GM19035 (cell line): ENCODE data around the gene SLC6A9.

Experiments used
- ATAC-seq: cut with Tn5 transposase; IDR thresholded peaks from one replicate; pipeline ENCODE4 v1.9.1; 2021; ENCODE audit not compliant: unreplicated experiment

Gene SLC6A9

DNA sequence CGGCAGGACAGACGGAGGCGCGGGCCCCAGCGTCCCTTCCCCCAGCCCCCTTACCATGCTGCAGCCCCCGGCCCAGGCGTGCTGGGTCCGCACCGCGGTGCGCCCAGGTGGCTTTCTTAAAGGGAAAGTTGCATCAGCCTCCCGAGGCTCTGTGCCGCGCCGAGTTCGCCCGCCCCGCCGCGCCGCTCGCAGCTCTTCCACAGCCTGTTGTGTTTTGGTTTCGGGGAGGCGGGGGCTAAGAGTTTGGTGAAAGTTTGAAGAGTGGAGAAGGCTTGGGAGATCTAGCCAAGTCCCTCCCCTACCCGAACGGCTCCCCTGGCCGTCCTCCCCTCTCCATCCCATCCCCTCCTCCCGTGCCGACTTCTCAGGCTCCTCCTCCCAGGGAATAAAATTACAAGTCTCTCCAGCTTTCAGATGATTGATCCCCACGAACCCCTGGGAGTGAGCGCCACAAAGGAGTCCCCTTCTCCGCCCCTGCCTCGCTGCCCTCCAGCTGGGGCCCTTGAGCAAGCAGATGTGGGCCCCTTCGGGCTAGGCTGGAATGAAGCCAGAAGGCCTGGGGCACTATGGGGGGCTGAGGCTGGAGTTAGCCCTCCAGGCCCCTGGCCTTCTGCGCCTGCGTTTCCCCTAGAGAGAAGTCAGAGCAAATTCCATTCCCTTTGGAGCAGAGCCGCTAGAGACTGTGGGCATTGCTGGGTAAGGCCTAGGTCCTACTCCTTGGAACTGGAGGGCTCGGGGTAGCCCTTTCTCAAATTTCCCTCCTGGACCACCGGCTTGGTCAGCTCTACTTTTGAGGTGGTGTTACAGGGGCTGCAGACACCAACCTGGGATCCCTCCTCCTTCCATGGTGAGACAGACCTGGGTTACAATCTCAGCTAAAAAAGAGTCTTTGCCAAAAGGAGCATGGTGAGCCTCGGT is at the start of gene SLC6A9:
SLC6A9 (minus strand) TSS at position 211 of the 918 bp plus-strand sequence. CDS start 7,185 bp downstream, outside the sequence.
- ATAC-seq = no peak

DNA sequence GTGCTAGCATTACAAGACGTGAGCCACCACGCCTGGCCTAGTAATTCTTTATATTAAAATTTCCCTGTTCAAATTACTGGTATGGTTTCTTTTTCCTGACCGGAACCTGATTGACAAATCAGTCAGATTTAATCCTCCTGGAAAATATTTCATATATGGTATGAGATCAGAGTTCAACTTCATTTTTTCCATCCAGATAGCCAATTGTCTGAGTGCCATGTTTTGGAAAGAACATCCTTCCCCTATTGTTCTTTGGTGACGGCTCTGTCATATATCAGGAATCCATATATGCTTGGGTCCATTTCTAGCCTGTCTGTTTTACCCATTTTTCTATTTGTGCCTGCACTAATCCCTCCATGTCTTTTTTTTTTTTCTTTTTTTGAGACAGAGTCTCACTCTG is 48.3 kb upstream of the SLC6A9 start:
- no peak for ATAC-seq

GRCh38 chr1:44078104-44078503 is 46.8 kb upstream of the SLC6A9 start:
- no peak for ATAC-seq

DNA sequence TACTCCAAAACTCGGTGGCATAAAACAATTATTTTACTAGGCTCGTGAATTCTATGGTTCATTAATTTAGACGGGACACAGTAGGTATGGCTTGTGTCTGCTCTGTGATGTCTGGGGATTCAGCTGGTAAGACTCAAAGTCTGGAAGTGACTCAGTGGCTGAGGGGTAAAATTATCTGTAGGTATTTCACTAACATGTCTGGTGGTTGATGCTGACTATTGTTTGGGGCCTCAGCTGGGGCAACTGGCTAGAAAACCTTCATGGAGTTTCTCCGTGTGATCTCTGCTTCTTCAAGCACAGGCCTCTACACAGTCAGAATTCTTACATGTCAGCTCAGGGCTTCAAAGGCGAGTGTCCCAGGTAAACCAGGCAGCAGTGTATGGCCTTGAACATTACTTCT is 46.2 kb upstream of the SLC6A9 start:
- no peak for ATAC-seq

DNA sequence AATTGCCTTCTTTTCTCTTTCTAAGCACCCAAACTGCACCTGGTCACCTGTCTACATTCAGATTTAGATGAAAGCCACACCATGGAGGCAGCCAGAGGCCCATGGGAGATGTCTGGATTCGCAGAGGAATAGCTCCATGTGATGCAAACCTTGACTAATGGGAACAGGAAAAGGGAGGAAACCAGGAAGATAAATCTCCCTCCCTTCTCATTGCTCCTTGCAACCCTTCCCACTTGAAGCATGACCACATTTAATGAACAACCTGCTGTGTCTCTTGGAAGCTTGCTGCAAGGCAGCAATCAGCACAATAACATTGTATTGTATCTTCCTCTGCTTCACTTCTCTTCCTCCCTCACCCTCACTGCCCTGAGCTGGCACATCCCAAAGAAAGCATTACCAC is 44.8 kb upstream of the SLC6A9 start:
- ATAC-seq = no peak

DNA sequence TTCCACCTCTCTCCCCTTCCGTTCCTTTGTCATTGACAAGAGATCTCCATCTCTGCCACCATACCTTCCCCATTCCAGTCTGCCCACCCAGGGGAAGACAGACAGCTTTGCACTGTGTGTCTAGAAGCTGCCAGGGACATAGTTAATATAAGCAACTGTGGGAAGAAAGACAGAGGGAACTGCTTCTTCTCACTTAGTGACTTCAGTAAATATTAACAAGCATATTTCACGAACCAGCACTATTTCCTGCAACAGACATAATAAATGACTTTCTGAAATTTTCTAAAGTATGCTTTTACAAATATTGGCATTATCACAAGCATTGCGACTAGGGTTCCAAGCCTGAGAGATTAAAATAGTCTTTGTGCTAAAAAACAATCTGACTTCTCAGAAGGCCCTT is 43.2 kb upstream of the SLC6A9 start:
- ATAC-seq = no peak

DNA sequence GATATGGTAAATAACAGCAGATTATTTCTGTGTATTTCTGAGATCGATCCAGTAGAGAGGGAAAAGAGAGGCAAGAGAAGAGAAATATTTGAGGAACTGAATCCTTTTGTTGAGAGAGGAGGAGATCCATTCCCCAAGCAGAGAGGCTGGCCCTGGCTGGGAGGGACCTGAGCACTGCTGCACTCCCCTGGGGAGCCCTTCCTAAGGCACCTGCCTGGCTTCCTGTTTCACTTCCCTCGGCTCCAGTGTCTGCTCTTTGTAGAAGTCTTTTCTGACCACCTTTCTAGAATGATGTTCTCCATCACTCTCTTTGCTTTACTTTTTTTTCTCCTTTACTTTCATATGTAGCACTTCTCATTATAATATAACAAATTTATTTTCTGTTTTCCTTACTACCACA is 42.3 kb upstream of the SLC6A9 start:
- no peak for ATAC-seq

DNA sequence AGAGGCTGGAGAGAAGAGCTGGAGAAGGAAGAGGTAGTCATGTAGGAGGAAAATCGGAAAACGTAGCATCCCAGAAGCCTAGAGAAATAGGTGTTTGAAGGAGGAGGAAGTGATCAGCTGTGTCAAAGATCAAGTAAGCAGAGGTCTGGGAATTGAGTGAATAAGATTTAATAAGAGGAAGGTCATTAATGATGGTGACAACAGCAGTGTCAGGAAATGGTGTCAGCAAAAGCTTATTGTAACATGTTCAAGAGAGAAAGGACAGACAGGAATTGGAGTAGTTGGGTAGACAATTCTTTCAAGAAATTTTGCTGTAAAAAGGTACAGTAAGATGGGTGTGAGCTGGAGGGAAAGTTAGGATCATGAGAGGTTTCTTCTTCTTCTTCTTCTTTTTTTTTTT is 41.6 kb upstream of the SLC6A9 start:
- ATAC-seq = no peak

GRCh38 chr1:44072204-44072603 is 40.9 kb upstream of the SLC6A9 start:
- no peak for ATAC-seq

- ATAC-seq = no peak
Measured at GRCh38 chr1:44071461-44071860, 40.2 kb upstream of the SLC6A9 start.

GRCh38 chr1:44068442-44068921 is 37.2 kb upstream of the SLC6A9 start:
- no peak for ATAC-seq

- ATAC-seq = no peak
Measured at GRCh38 chr1:44067266-44068250, 36.3 kb upstream of the SLC6A9 start.

GRCh38 chr1:44062656-44063179 is 31.5 kb upstream of the SLC6A9 start:
- ATAC-seq = no peak

- no peak for ATAC-seq
Measured at GRCh38 chr1:44061857-44062256, 30.6 kb upstream of the SLC6A9 start.

GRCh38 chr1:44060830-44061267 is 29.6 kb upstream of the SLC6A9 start:
- no peak for ATAC-seq

DNA sequence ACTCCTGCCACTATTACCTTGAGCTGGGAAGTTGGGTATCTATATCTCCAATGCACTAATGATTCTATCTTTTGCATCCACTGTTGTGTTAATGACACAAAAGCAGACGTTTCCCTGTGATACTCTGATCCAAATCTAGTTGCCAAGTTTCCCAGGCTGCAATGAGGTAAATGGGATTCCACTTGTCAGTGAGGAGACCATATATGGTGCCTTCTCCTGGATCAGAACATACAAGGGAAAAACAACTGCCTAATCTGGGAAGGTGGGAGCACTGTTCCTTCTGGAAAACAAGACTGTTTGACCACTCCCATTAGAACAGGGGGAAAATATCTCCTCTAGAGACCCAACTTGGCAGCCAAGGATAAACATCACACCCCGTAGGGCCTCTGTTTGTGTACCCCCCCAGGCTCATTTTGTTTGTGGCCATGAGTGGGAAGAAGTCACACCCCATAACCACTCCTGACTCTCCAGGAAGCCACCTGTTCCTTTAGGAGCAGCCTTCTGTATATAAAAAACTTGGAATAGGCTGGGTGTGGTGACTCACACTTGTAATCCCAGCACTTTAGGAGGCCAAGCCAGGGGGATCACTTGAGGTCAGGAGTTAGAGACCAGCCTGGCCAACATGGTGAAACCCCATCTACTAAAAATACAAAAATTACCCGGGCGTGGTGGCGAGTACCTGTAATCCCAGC is 28.5 kb upstream of the SLC6A9 start:
- no peak for ATAC-seq

- no peak for ATAC-seq
Measured at GRCh38 chr1:44059212-44059611, 27.9 kb upstream of the SLC6A9 start.

- no peak for ATAC-seq
Measured at GRCh38 chr1:44057293-44057692, 26.0 kb upstream of the SLC6A9 start.

- ATAC-seq = no peak
Measured at GRCh38 chr1:44053394-44053793, 22.1 kb upstream of the SLC6A9 start.

GRCh38 chr1:44050261-44050660 is 19.0 kb upstream of the SLC6A9 start:
- no peak for ATAC-seq

DNA sequence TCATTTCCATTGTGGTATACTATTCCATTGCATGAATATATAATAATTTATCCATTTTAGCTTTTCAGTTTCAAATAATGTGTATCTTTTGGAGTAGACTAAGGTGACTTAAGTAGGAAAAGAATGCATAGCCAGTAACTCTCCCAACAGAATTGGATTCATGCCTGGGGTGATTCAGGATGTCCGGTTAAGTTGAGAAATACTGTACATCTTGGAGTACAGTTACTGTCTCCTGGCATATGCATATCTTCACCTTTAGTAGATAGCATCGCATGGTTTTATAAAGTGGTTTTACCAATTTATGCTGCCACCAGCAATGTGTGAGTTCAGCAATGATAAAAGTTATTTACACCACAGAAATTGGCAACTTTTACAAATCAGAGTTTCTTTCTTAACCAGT is 18.6 kb upstream of the SLC6A9 start:
- no peak for ATAC-seq
